GM10266 (cell line): Measurements from ENCODE around the gene VAV2.

Experiments used
- DNase-seq: peaks from one replicate; pipeline ENCODE4 v3.0.0; 2012; ENCODE audit errors: extremely low spot score
- TF ChIP-seq, protein P1 (sequence below): IDR thresholded peaks from 2 replicates; pipeline ENCODE4 v1.5.1; 2012; ENCODE audit warnings: mild to moderate bottlenecking, low read depth; ENCODE audit not compliant: control insufficient read depth, insufficient read depth; ENCODE audit errors: missing control alignments

Gene VAV2

DNA sequence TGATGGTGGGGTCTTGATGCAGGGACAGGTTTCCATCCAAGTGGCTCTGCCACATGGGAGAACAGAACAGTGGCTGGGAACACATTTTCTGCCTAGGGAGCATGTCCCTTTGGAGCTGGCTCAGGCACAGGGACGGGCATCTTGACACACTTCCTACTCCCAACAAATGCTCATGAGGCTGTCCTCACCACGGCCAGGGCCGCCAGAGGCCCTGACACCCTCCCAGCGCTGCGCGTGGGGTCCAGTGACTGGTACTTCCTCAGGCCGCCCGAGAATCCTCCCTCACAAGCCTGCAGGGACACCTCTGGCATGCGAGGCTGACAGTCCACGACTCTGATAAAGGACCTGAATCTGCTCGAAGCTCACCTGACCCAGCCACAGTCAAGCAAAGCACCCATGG lies 193.0 kb downstream of the VAV2 start:
- DNase-seq = no peak
- TF ChIP-seq, protein P1, sequence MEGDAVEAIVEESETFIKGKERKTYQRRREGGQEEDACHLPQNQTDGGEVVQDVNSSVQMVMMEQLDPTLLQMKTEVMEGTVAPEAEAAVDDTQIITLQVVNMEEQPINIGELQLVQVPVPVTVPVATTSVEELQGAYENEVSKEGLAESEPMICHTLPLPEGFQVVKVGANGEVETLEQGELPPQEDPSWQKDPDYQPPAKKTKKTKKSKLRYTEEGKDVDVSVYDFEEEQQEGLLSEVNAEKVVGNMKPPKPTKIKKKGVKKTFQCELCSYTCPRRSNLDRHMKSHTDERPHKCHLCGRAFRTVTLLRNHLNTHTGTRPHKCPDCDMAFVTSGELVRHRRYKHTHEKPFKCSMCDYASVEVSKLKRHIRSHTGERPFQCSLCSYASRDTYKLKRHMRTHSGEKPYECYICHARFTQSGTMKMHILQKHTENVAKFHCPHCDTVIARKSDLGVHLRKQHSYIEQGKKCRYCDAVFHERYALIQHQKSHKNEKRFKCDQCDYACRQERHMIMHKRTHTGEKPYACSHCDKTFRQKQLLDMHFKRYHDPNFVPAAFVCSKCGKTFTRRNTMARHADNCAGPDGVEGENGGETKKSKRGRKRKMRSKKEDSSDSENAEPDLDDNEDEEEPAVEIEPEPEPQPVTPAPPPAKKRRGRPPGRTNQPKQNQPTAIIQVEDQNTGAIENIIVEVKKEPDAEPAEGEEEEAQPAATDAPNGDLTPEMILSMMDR = no peak

DNA sequence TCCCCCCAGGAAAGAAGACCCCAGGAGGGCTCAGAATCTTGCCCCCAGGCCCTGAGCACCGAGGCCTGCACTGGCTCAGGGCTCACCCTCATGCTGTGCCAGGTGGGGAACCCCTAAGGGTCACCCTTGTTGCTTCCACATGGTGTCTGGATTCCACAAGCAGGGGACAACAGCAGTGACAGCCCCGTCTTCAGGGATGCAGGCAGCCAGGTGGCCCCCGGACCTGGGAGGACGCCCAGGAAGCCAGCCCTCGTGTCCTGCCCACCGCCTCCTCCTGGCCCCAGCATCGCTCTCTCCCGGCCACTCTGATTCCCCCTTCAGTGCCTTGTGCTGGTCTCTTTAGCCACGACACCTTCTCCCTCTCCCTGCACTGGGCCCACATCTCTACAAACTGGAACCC lies 194.0 kb downstream of the VAV2 start:
- TF ChIP-seq, protein P1 = no peak
- no peak for DNase-seq

DNA sequence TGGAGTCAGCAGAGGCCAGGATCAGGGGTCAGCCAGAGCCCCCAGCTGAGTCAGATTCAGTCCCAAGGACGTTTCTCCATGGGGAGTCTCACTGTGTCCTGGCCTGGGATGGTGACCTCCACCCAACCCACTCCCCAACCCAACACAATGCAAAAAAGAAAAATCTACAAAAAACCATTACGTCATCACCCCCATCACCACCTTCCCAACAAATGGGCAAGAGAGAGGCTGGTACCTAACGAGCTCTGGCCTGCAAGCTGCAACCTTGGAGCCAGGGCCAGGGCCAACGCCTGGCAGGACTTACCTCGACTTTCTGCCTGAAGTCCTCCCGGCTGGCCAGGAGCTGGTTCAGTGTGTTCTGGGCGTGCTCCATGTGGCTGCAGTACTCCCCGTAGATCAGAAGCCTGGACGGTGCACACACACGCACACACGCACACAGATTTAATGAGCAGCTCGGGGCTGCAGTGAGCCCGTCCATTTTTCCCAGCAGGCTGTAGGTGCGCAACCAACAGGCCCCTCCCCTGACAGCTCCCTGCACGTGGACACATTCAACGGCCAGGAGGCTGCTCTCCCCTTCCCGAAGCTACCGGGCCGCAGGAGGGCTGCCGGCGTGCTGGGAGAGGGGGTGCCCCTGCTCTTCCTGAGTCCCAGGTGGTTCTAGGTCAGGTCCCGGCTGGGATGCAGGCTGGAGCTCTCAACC lies 194.6 kb downstream of the VAV2 start:
- TF ChIP-seq, protein P1 = no peak
- no peak for DNase-seq

DNA sequence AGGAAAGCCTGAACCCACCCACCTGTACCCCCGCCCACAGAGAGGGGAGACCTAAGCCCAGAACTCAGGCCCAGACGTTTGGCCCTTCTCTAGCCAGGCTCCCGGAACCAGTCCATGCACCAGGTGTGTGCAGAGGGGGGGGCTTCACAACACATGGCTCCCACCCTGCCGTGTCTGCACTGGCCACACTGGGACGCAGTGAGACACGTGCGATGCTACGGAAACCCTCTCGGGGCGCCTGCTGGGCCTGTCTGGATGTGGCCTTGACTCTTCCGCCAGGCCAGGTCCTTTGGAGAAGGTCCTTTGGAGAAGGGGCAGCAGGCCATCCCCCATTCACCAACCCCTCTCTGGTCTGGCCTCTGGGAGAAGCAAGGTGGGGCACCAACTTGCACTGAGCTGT lies 195.6 kb downstream of the VAV2 start:
- TF ChIP-seq, protein P1 = no peak
- DNase-seq = no peak

DNA sequence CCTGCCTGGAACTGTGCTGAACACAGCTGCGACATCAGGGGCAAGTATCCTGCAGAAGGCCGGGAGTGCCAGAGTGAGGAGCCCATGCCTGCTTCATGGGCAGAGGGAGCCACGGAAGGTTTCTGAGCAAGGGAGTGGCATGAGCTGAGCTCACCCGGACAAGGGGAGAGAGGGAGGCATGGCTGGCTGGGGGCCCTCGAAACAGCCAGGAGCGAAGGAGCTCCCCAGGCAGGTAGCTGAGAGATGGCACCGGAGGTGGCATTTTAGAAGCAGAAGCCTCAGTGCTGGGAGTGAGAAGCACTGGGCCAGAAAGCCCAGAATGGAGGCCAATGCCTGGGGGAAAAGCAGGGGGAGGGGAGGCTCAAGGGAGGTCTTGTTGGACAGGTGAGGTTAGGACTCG lies 197.1 kb downstream of the VAV2 start:
- TF ChIP-seq, protein P1 = no peak
- no peak for DNase-seq

GRCh38 chr9:133794016-133794760 lies 197.9 kb downstream of the VAV2 start:
- TF ChIP-seq, protein P1 = no peak
- DNase-seq = no peak

GRCh38 chr9:133793471-133793870 lies 198.7 kb downstream of the VAV2 start:
- TF ChIP-seq, protein P1 = no peak
- no peak for DNase-seq
